Head of caudate nucleus (tissue), 42 donors: Measurements from ENCODE around the gene NKX6-2.

ENCODE experiments used
- DNase-seq, 42 donors: peaks; one replicate each; pipeline versions ENCODE4 v3.0.0 to v3.0.0-alpha.2; 2020 to 2021; ENCODE audit warnings: mixed read lengths in 7 of 42
- intact Hi-C: fragments of 100-400 bp; cut with DNase I; formaldehyde crosslinking; loops from one replicate; pipeline ENCODE4 v1.15.0; 2022

NKX6-2 gene

DNA sequence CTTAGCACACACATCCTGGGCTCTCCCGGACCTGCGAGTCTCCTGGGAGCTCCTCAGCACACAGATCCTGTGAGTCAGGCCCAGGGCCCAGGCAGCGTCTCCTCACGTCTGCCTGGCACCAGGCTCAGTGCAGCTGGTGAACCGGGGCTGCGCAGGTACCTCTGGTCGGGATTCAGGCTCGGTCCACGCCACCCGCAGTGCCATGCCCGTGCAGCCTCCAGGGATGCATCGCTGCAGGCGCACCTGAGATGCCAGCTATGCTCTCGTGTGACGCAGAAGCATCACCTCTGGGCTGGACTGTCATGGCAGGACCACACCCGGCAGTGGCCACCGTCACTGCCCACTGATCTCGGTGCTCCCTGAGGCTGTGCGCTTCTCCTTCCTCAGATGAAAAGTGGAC lies 52.0 kb downstream of the NKX6-2 start:
- intact Hi-C loops, result no loop called here
- DNase-seq, result no peak
